ENCODE results near the gene KCNMA1. TPM values are rescaled to one million over a fixed set of nuclear protein-coding genes. Genes with fewer than 3 reads are reported as not detected.

Gene KCNMA1
- total RNA-seq, 1 experiment from 2014 or later, result 0.49 TPM

DNA sequence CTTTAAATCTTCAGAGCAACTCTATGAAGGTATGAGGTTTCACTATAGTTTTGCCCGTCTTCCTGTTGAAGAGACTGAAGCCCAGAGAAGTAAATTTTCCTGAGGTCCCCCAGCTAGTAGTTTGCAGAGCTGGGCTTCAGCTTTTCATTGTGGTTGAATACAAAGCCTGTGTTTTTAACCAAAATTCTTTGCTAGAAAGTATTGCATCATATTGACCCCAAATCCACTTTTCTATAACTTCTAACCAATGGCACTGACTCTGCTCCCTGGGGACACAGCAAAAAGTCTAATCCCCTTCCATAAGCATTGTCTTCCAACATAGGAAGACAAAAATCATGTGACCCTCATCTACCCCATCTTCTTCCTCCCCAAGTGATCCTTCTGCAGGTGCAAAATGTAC is 93.0 kb downstream of the KCNMA1 start:
- no peak for TF ChIP-seq REST (IDR thresholded peaks at IDR 0.05; ENCODE audit: low read depth)
- no peak for TF ChIP-seq ELF1 (IDR thresholded peaks at IDR 0.05; ENCODE audit: borderline replicate concordance, low read depth)
- TF ChIP-seq SP1 (IDR thresholded peaks at IDR 0.05; ENCODE audit: low read depth), result no peak
- no peak for TF ChIP-seq EZH2phosphoT487 (IDR thresholded peaks at IDR 0.05; ENCODE audit: borderline replicate concordance)
- no peak for TF ChIP-seq EZH2 (IDR thresholded peaks at IDR 0.05)
- no peak for TF ChIP-seq POLR2A (IDR thresholded peaks at IDR 0.05; ENCODE audit: borderline replicate concordance, extremely low read depth, insufficient read depth, insufficient read length)
- no peak for TF ChIP-seq CBX3 (IDR thresholded peaks at IDR 0.05; ENCODE audit: low read depth)
- no peak for TF ChIP-seq TCF7L2 (IDR thresholded peaks at IDR 0.05; ENCODE audit: borderline replicate concordance, extremely low read depth, insufficient read depth, insufficient read length)
- no peak for TF ChIP-seq SRF (IDR thresholded peaks at IDR 0.05; ENCODE audit: low read depth)
- TF ChIP-seq, protein P1, sequence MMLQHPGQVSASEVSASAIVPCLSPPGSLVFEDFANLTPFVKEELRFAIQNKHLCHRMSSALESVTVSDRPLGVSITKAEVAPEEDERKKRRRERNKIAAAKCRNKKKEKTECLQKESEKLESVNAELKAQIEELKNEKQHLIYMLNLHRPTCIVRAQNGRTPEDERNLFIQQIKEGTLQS (IDR thresholded peaks at IDR 0.05), result no peak
- no peak for TF ChIP-seq POLR2AphosphoS5 (IDR thresholded peaks at IDR 0.05; ENCODE audit: low read depth, low read length)
- no peak for TF ChIP-seq EGR1 (IDR thresholded peaks at IDR 0.05; ENCODE audit: low read depth)
- BruUV-seq (replicated peaks), result no TSS peak
- no peak overlapping the region for H3K9ac ChIP-seq (ENCODE audit: low read length)
- no peaks in the 10 kb centered on the region for H3K9me2 ChIP-seq (ENCODE audit: insufficient read depth)
- no peaks in the 10 kb centered on the region for H3K9me3 ChIP-seq (ENCODE audit: control insufficient read depth in 1 of 2, insufficient read depth in 1 of 2, low read depth in 1 of 2, low read length in 2 of 2)
- ChIA-PET RAD21 (ENCODE audit: low non-redundant PET in 1 of 2, low total read pairs in 2 of 2, uncharacterized antibody in 2 of 2, unreplicated experiment in 2 of 2) (no interaction called here), POLR2A (no interaction called here), CTCF (no interaction called here)
- no peak overlapping the region for H3K27ac ChIP-seq (ENCODE audit: low read depth, low read length)
- DNase-seq (ENCODE audit: low read depth, low spot score) (no peak), ATAC-seq (no peak)
- H3K36me3 ChIP-seq (ENCODE audit: control insufficient read depth in 1 of 2, insufficient read depth in 2 of 2, low read length in 2 of 2), result no peaks in the 10 kb centered on the region
- H3K4me3 ChIP-seq (replicated peaks in 1 of 2; ENCODE audit: low read depth in 1 of 2, low read length in 2 of 2), result no peak overlapping the region
- no peak overlapping the region for H2AFZ ChIP-seq (ENCODE audit: low read depth, low read length, poor library complexity, severe bottlenecking)
- intact Hi-C loops (cut with micrococcal nuclease), result no loop called here
- H3K4me1 ChIP-seq (ENCODE audit: control insufficient read depth in 1 of 2, insufficient read depth in 2 of 2, low read length in 2 of 2), result peaks cover 0 to 4% of the 10 kb centered on the region in 2 experiments; a peak in 2 of 4 replicates
- no peak overlapping the region for H3K4me2 ChIP-seq (ENCODE audit: low read length)
- no peaks in the 10 kb centered on the region for H4K20me1 ChIP-seq (ENCODE audit: insufficient read depth)
- H3K79me2 ChIP-seq (ENCODE audit: insufficient read depth, low read length), result no peaks in the 10 kb centered on the region
- H3K27me3 ChIP-seq (ENCODE audit: insufficient read depth, low read length), result no peaks in the 10 kb centered on the region

Data from HCT116 (cell line).